ENCODE data around the gene NDUFS6. TPM values are rescaled to one million over a fixed set of nuclear protein-coding genes. Genes with fewer than 3 reads are reported as not detected.
A peak's percentile ranks its signal among the peaks of the same experiment; 100 is the strongest.
"Not testable (repeated sequence)": the region's sequence is repeated elsewhere in the genome, so short reads cannot be mapped to it uniquely, and the experiment has no call there.

Gene NDUFS6
- total RNA-seq, 1 experiment from 2014 or later = 72.8 TPM

GRCh38 chr5:1788200-1788599 lies 13.0 kb upstream of the NDUFS6 start:
- POLR2A ChIA-PET (ENCODE audit: low non-redundant PET) = no interaction called here

GRCh38 chr5:1788828-1789227 lies 12.4 kb upstream of the NDUFS6 start:
- H3K4me3 ChIP-seq (ENCODE audit: low read depth, low read length, poor library complexity, severe bottlenecking) = no peak overlapping the region
- no TSS peak for BruUV-seq (replicated peaks)
- intact Hi-C loops (cut with micrococcal nuclease; ENCODE audit: unreplicated experiment) = no loop called here
- H3K4me1 ChIP-seq (ENCODE audit: insufficient read depth, low read length, poor library complexity, severe bottlenecking) = peaks cover 27% of the 10 kb centered on the region
- ChIA-PET CTCF (no interaction called here), POLR2A (ENCODE audit: low non-redundant PET) (no interaction called here)
- no peak overlapping the region for H3K27ac ChIP-seq (ENCODE audit: low read depth, low read length, poor library complexity, severe bottlenecking)
- no peak for TF ChIP-seq EZH2 (IDR thresholded peaks at IDR 0.05; ENCODE audit: borderline replicate concordance, low read depth, low read length, poor library complexity, severe bottlenecking)
- TF ChIP-seq CTCF (conservative IDR thresholded peaks at IDR 0.05; ENCODE audit: low read depth, low read length) = no peak
- H3K9me3 ChIP-seq (ENCODE audit: low read depth, low read length, poor library complexity, severe bottlenecking) = no peaks in the 10 kb centered on the region
- H3K27me3 ChIP-seq (replicated peaks; ENCODE audit: insufficient read depth, low read depth, low read length, poor library complexity) = no peaks in the 10 kb centered on the region
- no peaks in the 10 kb centered on the region for H3K36me3 ChIP-seq (ENCODE audit: insufficient read depth, low read length, poor library complexity, severe bottlenecking)
- DNase-seq (ENCODE audit: low spot score) = no peak

More at GRCh38 chr5:1788200-1788599, 13.0 kb upstream of the NDUFS6 start:
- CTCF ChIA-PET = no interaction called here
- H3K27ac ChIP-seq (ENCODE audit: low read depth, low read length, poor library complexity, severe bottlenecking) = no peak overlapping the region
- BruUV-seq (replicated peaks) = no TSS peak
- no peaks in the 10 kb centered on the region for H3K27me3 ChIP-seq (replicated peaks; ENCODE audit: insufficient read depth, low read depth, low read length, poor library complexity)
- H3K4me3 ChIP-seq (ENCODE audit: low read depth, low read length, poor library complexity, severe bottlenecking) = no peak overlapping the region
- H3K4me1 ChIP-seq (ENCODE audit: insufficient read depth, low read length, poor library complexity, severe bottlenecking) = peaks cover 22% of the 10 kb centered on the region
- intact Hi-C loops (cut with micrococcal nuclease; ENCODE audit: unreplicated experiment) = no loop called here
- no peaks in the 10 kb centered on the region for H3K9me3 ChIP-seq (ENCODE audit: low read depth, low read length, poor library complexity, severe bottlenecking)
- DNase-seq (ENCODE audit: low spot score) = no peak
- no peak for TF ChIP-seq CTCF (conservative IDR thresholded peaks at IDR 0.05; ENCODE audit: low read depth, low read length)
- TF ChIP-seq EZH2 (IDR thresholded peaks at IDR 0.05; ENCODE audit: borderline replicate concordance, low read depth, low read length, poor library complexity, severe bottlenecking) = no peak
- H3K36me3 ChIP-seq (ENCODE audit: insufficient read depth, low read length, poor library complexity, severe bottlenecking) = no peaks in the 10 kb centered on the region

GRCh38 chr5:1789438-1789833 lies 11.8 kb upstream of the NDUFS6 start:
- H3K9me3 ChIP-seq (ENCODE audit: low read depth, low read length, poor library complexity, severe bottlenecking); H3K27me3 ChIP-seq (replicated peaks; ENCODE audit: insufficient read depth, low read depth, low read length, poor library complexity); H3K4me3 ChIP-seq (ENCODE audit: low read depth, low read length, poor library complexity, severe bottlenecking); BruUV-seq (replicated peaks); H3K36me3 ChIP-seq (ENCODE audit: insufficient read depth, low read length, poor library complexity, severe bottlenecking); H3K27ac ChIP-seq (ENCODE audit: low read depth, low read length, poor library complexity, severe bottlenecking); CTCF ChIA-PET; intact Hi-C loops (cut with micrococcal nuclease; ENCODE audit: unreplicated experiment); POLR2A ChIA-PET (ENCODE audit: low non-redundant PET): not testable (repeated sequence)
- DNase-seq (ENCODE audit: low spot score) = peak; percentile 76
- H3K4me1 ChIP-seq (ENCODE audit: insufficient read depth, low read length, poor library complexity, severe bottlenecking) = peaks cover 29% of the 10 kb centered on the region

- DNase-seq (ENCODE audit: low spot score) = peak; percentile 84
- TF ChIP-seq EZH2 (IDR thresholded peaks at IDR 0.05; ENCODE audit: borderline replicate concordance, low read depth, low read length, poor library complexity, severe bottlenecking) (no peak), CTCF (conservative IDR thresholded peaks at IDR 0.05; ENCODE audit: low read depth, low read length) (no peak)
- H3K4me3 ChIP-seq (ENCODE audit: low read depth, low read length, poor library complexity, severe bottlenecking) = no peak overlapping the region
- intact Hi-C loops (cut with micrococcal nuclease; ENCODE audit: unreplicated experiment) = no loop called here
- no peaks in the 10 kb centered on the region for H3K36me3 ChIP-seq (ENCODE audit: insufficient read depth, low read length, poor library complexity, severe bottlenecking)
- ChIA-PET CTCF (no interaction called here), POLR2A (ENCODE audit: low non-redundant PET) (no interaction called here)
- H3K27me3 ChIP-seq (replicated peaks; ENCODE audit: insufficient read depth, low read depth, low read length, poor library complexity) = no peaks in the 10 kb centered on the region
- no TSS peak for BruUV-seq (replicated peaks)
- peaks cover 34% of the 10 kb centered on the region for H3K4me1 ChIP-seq (ENCODE audit: insufficient read depth, low read length, poor library complexity, severe bottlenecking)
- H3K9me3 ChIP-seq (ENCODE audit: low read depth, low read length, poor library complexity, severe bottlenecking) = no peaks in the 10 kb centered on the region
- peak overlapping the region; percentile 26 for H3K27ac ChIP-seq (ENCODE audit: low read depth, low read length, poor library complexity, severe bottlenecking)
These were observed 11.3 kb upstream of the NDUFS6 start for GRCh38 chr5:1789834-1790471.
